ENCODE measurements around the gene ATP4B. TPM values are rescaled to one million over a fixed set of nuclear protein-coding genes. Genes with fewer than 3 reads are reported as not detected.
A peak's percentile ranks its signal among the peaks of the same experiment; 100 is the strongest.

Gene ATP4B
- total RNA-seq, 1 experiment from 2014 or later, result not detected

DNA sequence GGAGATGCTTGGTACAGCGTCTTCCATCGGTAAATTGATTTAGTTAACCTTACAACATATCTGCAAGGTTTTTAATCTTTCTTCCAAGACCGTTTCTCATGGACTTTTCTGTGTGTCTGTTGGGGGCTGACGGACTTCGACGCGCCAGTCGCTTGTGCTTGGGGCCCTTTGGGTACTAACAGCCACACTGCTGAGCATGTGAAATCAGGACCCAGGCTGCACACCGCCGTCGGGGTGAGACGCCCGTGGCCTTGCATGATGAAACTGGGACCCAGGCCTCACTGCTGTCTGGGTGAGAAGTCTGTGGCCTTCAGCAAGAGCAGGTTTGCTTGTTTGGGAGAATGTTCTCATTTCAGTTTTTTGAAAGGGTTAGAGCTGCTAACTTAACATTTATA is 9.8 kb downstream of the ATP4B start:
- Histone ChIP-seq H2BK5ac (ENCODE audit: insufficient read length, low read length) (no peak overlapping the region), H2BK120ac (ENCODE audit: low read depth, low read length, poor library complexity, severe bottlenecking) (no peak overlapping the region), H4K5ac (ENCODE audit: insufficient read length, low read depth, low read length) (no peak overlapping the region), H2BK20ac (ENCODE audit: low read depth, low read length, poor library complexity, severe bottlenecking) (no peak overlapping the region), H3K27me3 (ENCODE audit: insufficient read depth, low read length) (no peaks in the 10 kb centered on the region), H2AK5ac (ENCODE audit: insufficient read length, low read length) (no peak overlapping the region), H3K18ac (ENCODE audit: insufficient read length, low read depth, low read length) (no peak overlapping the region), H3K79me1 (ENCODE audit: insufficient read depth, low read depth, low read length, poor library complexity, severe bottlenecking) (no peaks in the 10 kb centered on the region), H3K4ac (ENCODE audit: low read depth, low read length) (no peak overlapping the region), H3K27ac (ENCODE audit: insufficient read length, low read depth, low read length) (no peak overlapping the region), H3K23me2 (ENCODE audit: insufficient read length, low read depth, low read length, poor library complexity, severe bottlenecking) (no peaks in the 10 kb centered on the region), H3T11ph (ENCODE audit: low read length) (no peak overlapping the region), H3K56ac (ENCODE audit: insufficient read length, low read depth, low read length) (no peak overlapping the region), H3K14ac (ENCODE audit: insufficient read depth, low read length) (no peak overlapping the region), H3K23ac (ENCODE audit: insufficient read length, low read depth, low read length) (no peak overlapping the region), H2BK12ac (ENCODE audit: insufficient read length, low read depth, low read length) (no peak overlapping the region), H2BK15ac (ENCODE audit: low read depth, low read length) (no peak overlapping the region), H4K20me1 (ENCODE audit: control insufficient read depth, insufficient read depth, insufficient read length) (no peaks in the 10 kb centered on the region), H2AFZ (ENCODE audit: low read length) (no peak overlapping the region), H4K91ac (ENCODE audit: insufficient read length, low read depth, low read length) (no peak overlapping the region), H3K4me2 (ENCODE audit: insufficient read depth, insufficient read length, low read length) (no peak overlapping the region), H3K4me1 (ENCODE audit: insufficient read depth, low read length) (no peaks in the 10 kb centered on the region), H3K9ac (ENCODE audit: extremely low read depth, insufficient read length, low read length) (no peak overlapping the region), H4K8ac (replicated peaks; ENCODE audit: insufficient read length, low read depth, low read length) (no peak overlapping the region), H3K9me3 (ENCODE audit: control insufficient read depth, low read depth, low read length) (no peaks in the 10 kb centered on the region), H3K79me2 (ENCODE audit: insufficient read depth, low read length) (no peaks in the 10 kb centered on the region)
- peaks cover 4 to 5% of the 10 kb centered on the region in 2 experiments for H3K4me1 Mint-ChIP-seq
- peaks cover 10% of the 10 kb centered on the region for H3K27me3 Mint-ChIP-seq (ENCODE audit: low read depth)
- WGBS (ENCODE audit: extremely low coverage, insufficient read length, low lambda C conversion rate), result no CpG with 5 or more reads among the region's 13 CpGs
- peaks cover under 1 to 50% (median 41%) of the 10 kb centered on the region in 3 experiments; a peak in 5 of 7 replicates for H3K36me3 Mint-ChIP-seq (ENCODE audit: insufficient read depth in 1 of 3, low read depth in 3 of 3)
- no peak overlapping the region for H3K4me3 Mint-ChIP-seq
- peaks cover 0 to 39% of the 10 kb centered on the region in 2 experiments; a peak in 2 of 5 replicates for H3K9me3 Mint-ChIP-seq
- peak overlapping the region in 2 of 3 experiments; percentile 58 to 93; a peak in 2 of 7 replicates for H3K27ac Mint-ChIP-seq
- TF ChIP-seq, protein P1, sequence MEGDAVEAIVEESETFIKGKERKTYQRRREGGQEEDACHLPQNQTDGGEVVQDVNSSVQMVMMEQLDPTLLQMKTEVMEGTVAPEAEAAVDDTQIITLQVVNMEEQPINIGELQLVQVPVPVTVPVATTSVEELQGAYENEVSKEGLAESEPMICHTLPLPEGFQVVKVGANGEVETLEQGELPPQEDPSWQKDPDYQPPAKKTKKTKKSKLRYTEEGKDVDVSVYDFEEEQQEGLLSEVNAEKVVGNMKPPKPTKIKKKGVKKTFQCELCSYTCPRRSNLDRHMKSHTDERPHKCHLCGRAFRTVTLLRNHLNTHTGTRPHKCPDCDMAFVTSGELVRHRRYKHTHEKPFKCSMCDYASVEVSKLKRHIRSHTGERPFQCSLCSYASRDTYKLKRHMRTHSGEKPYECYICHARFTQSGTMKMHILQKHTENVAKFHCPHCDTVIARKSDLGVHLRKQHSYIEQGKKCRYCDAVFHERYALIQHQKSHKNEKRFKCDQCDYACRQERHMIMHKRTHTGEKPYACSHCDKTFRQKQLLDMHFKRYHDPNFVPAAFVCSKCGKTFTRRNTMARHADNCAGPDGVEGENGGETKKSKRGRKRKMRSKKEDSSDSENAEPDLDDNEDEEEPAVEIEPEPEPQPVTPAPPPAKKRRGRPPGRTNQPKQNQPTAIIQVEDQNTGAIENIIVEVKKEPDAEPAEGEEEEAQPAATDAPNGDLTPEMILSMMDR (conservative IDR thresholded peaks at IDR 0.05), result no peak
- DNase-seq, result no peak

Data from H9 (cell line).